ENCODE measurements around the gene KRT85.
"Not testable (repeated sequence)": the region's sequence is repeated elsewhere in the genome, so short reads cannot be mapped to it uniquely, and the experiment has no call there.

KRT85 gene

DNA sequence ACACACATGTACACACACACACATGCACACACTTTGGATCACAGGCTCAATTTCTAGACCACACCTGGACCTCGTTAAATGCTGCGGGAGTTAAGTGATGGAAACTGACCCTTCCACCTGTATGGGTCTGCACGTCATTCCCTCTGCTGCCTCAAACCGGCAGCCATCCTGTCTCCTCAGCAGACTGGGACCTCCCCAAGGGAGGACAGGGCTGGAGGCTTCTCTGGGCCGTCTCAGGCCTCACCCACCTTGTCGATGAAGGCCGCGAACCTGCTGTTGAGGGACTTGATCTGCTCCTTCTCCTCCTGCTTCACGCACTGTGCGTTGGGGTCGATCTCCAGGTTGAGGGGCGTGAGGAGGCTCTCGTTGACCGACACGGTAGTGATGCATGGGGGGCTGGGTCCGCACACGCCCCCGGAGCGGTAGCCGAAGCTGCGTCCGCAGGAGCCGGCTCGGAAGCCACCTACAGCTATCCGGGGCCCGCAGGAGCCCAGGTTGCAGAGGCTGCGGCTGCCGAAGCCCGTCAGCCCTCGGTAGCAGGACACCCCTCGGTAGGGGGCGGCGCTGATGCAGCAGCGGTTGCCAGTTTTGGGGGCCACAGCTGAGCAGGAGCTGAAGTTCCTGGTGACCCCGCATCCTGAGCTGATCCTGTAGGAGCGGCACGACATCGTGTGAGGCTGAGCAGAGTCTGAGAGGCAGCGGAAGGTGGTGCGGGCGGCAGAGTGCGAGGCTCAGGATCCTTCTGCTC is at the start of gene KRT85:
Gene KRT85 (minus strand): TSS at position 744 of the 748 bp plus-strand sequence. CDS start 76 bp downstream, at position 668.
- no peak for DNase-seq (ENCODE audit: low read depth in 2 of 2)

DNA sequence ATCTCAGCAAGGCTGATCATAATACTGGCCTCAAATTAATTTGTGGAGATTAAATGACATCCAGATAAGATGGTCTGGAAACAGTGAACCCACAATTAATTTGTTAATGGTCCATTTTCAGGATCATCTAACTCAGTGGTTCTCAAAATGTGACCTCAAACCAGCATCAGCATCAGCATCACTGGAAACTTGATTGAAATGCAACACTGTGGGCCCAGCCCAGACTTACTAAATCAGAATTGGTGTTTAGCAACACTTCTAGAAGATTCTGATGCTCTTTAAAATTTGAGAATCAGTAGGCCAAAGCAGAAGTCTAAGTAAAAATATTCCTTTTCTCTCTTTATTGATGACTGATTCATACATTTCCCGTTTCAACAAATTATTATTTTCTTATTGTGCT is 49.5 kb upstream of the KRT85 start:
- DNase-seq (ENCODE audit: low read depth in 2 of 2), result no peak

DNA sequence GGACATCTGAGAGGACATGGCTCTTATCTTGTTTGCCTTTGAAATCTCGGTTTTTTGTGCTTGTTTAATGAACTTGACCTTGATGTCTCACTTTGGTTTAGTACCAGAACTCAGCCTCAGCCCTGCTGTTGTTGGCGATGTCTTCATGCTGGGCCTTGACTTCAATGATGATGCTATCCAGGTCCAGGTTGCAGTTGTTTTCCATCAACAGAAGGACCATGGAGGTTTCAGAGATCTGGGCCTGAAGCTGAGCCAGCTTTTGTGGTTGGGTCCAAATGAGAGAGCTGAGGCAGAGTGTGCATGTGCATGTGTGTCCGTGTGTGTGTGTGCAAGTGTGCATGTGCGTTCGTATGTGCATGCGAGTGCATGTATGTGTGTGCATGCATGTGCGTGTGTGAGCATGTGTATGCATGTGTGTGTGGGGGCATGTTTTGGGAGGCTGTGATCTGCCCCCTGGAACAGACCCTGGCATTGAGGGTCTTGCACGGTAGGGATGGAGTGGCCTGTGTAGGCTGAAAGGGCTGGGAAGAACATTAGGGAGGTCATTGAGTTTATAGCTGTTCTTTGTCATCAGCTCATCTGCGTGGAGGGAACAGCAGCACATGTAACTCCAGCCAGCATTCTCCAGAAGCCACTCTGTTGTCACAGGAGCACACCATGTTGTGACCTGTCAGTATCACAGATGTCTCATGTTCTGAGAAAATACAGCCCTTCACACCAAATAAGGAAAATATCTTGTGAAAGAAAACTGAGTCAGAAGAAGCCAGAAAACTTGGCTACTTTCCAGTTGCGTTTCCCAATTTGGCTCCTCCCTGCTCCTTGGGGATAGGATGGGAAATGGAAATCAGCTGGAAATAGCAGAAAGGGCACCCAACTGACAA is 48.8 kb upstream of the KRT85 start:
- DNase-seq (ENCODE audit: low read depth in 2 of 2), result no peak

DNA sequence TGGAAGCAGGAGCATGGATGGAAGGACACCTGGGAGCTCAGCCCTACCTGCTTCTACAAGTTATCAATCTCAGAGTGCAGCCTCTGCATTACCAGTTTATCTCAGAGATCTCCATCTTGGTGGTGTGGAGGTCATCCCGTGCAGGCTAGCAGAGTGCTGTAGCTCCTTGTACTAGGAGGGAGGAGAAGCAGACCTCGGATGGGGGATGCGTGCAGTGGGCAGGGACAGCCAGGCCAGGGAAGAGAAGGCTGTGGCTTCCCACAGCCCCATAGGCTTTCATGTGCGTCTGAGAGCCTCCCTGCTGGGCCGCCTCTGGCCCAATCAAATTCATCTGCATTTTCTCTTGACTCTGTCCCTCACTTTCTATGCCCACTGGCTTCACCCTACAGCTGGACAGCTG is 47.7 kb upstream of the KRT85 start:
- no peak for DNase-seq (ENCODE audit: low read depth in 2 of 2)

DNA sequence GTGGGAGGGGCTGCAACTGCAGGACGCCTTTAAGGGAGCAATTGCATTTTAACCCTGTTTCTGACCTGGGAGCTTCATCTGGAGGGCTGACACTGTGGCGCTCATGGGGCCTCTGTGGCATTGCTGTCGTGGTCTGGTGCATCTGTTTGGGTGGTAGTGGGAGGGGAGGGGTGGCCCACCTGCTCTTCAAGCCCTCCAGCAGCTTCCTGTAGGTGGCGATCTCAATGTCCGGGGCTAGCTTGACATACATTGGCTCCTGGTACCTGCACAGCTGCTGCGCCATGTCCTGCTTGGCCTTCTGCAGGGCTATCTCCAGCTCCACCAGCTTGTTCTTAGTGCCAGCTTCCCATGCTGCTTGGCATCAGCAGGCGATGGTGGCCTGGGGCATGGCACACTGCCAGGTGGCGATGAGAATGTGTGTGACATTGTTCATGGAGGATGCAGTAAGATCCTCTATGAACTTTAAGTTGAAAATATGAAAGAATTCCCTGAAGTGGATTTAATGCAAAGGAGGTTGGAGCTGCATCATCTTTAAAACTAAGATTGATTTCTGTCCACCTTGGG is 46.6 kb upstream of the KRT85 start:
- no peak for DNase-seq (ENCODE audit: low read depth in 2 of 2)

DNA sequence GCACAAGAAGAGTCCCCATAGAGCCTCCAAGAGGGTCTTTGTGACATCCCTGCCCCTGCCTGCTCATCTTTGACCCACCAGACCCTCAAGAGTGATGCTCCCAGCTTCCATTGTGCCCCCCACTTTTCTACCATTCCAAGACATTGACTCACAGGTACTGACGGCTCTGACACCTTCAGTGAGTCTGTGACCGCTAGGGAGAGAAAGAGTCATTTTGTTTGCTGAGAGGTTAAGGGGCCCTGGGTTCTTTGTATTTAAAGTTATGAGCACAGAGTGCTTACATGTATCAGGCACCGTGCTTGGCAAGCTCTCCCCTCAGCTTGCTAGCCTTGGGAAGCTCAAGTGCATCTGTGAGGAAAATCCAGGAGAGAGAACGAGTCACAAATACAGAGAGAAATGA is 45.9 kb upstream of the KRT85 start:
- no peak for DNase-seq (ENCODE audit: low read depth in 2 of 2)

DNA sequence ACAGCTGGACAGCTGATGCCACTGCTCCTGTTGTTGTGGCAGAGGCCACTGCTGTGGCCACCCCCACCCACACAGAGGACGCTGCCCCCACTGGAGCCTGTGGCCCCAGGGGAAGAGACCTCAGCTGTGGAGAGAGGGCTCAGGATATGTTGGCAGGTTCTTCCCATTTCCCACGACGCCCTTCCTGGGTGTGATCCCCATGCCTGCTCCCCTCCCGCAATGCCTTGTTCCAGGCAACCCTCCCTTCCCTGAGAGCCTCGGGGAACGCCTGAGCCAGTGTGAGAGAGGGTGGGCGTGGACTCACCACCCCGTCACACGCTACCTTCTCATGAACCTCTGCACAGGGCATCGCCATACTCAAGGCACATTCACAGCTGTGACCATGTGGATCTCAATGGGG is 44.5 kb upstream of the KRT85 start:
- DNase-seq (ENCODE audit: low read depth in 2 of 2), result no peak

DNA sequence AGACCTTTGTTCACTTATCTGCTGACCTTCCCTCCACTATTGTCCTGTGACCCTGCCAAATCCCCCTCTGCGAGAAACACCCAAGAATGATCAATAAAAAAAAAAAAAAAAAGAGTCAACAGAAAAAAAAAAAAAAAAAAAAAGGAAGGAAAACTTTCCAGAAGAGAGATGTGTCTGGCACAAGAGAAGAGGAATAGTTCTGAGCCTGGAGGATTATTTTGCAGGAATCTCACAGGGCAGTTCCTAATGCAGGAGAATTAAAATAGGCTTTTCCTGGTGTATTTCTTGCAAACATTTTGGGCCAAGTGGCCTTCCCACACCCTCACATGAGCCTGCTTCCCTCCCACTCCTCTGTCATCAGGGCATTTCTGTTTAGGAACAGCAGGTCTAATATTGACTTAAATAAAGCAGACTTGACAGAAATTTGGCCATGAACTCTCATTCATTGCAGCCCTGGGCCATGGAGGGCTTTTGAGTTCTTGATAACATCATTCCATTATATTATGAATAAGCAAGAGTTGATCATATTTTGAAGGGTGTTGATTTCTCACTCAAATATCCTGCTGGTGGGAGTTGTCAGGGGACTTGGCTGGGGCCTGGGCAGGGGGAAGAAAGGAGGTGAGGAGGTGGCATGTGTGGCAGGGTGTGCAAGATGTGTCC is 43.4 kb upstream of the KRT85 start:
- not testable (repeated sequence) for DNase-seq (ENCODE audit: low read depth in 2 of 2)

DNA sequence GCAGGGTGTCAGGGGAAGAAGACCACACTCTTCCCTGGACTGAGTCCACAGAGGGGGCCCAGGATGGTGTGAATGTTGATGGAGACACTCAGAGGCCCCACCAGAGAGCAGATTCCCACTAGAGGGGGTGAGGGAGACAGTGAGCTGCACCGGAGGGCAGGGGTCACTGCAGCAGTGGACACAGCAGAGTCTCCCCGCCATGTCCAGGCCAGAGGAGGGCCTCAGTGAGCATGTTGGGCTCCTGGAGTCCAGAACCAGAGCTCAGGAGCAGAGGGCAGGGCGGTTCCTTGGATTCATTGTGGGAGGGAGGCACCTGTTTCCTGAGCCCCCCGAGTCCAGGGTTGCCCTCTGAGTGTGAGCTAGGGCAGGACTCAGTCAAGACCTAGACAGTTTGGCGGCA is 40.6 kb upstream of the KRT85 start:
- no peak for DNase-seq (ENCODE audit: low read depth in 2 of 2)

DNA sequence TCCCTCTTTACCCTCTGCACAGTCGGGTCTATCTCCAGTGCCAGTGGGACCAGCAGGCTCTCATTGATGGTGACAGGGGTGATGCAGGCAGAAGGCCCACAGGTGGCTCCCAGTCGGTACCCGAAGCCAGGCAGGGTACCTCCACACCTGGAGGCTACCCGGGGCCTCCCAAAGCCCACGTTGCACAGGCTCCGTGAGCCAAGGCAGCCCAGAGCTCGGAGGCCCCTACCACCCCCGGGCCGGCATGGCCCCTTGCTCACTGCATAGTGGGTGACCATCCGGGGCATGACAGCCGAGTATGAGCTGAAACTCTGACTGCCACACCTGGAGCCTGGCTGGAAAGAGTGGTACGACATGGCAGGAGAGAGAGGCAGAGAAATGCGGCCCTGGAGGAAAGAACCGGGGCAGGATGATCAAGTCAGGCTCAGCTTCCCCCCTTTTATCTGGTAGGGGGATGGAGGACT is 38.7 kb upstream of the KRT85 start, which contains the start of gene KRT82:
Gene KRT82 (minus strand): TSS at position 414 of the 464 bp plus-strand sequence. CDS start 58 bp downstream, at position 356.
- DNase-seq (ENCODE audit: low read depth in 2 of 2), result no peak

DNA sequence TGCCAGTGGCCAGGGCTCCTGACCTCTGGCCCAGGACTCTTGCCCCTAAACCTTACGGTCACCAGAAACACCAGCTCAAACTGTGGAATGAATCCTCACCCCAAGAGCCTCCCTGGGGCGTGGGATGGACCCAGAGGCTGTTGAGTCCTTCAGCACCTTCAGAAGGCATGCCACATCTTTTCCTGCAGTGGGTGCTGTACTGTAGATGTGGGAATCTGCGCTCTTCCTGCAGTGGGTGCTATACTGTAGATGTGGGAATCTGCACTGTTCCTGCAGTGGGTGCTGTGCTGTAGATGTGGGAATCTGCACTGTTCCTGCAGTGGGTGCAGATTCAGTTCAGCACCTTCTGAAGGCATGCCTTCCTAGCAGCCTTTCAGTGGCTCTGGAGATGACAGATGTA is 37.7 kb upstream of the KRT85 start:
- DNase-seq (ENCODE audit: low read depth in 2 of 2), result no peak

DNA sequence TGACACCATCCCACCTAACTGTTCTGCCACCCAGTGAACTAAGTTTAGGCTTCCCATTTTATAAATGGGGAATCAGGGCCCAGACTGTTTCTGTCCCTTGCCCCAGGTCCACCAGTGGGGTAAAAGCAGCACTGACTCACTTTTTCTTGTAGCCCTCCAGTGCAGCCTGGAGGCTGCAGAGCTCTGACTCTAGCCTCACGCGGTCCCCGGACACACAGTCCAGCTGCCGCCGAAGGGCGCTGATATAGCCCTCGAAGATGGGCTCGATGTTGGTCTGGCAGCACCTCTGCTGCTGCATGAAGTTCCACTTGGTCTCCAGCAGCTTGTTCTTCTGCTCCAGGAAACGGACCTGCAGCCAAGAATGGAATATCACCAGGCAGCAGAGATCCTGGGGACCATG is 36.3 kb upstream of the KRT85 start:
- DNase-seq (ENCODE audit: low read depth in 2 of 2), result no peak

DNA sequence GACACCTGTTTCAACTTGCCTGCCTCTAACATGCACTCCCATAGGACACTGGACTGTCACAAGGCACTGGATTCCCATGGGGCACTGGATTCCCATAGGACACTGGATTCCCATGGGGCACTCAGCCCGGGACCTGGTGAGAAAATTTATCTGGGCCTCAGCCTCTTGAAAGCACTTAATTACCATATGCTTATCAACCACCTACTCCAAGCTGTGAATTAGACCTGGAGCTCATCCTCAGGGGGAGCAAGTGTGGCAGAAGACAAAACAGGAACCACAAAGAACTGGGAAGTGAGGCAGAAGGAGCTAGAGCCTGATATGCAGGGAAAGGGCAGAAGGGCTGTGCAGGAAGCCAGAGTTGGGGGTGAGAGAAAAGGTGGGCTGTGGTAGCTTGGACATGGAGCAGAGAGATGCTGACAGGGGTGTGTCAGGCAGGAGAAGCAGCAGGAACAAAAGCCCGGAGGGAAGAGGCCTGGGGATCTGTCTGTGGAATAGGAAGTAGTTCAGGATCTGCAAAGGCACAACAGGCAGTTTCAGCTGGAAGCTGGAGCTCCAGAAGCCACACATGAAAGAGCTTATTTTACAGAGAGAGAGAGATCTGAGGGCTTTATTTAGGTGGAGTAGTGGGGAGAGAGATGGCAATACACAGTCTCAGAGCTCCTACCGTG is 35.7 kb upstream of the KRT85 start:
- DNase-seq (ENCODE audit: low read depth in 2 of 2), result no peak

DNA sequence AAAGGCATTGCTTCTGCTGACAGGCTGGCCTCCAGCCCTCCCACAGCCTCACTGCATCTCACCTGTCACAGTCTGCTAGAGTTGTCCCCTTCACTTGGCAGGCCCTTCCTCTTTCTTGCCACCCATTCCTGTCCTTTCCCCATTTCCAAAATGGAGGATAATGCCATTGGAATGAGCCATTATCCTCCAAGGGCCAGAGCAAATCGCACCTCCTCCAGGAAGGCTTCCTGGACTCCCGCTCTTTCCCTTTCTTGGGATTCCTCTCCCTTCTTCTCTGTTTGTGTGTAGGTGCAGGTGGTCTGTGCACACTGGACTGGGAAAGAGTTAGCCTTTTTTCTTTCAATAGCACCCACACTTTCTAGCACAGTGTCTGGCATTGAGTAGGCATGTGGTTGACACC is 35.1 kb upstream of the KRT85 start:
- no peak for DNase-seq (ENCODE audit: low read depth in 2 of 2)

DNA sequence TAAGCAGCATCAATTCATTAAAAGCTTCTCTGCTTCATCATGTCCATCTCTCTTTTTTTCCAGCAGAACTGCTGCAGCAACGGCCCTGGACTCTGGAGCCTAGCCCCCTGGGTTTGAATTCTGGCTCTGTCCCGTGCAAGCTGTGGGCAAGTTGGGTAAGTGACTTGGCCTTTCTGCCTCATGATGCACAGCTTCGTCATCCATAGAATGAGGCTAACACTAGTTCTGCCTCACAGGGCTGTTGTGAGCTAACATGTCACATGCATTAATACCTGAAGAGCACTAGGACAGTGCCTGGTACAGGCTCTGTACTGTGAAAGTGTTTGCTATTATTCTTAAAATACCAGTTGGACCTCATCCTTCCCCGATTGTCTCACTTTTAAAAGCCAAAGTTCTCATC is 34.6 kb upstream of the KRT85 start:
- no peak for DNase-seq (ENCODE audit: low read depth in 2 of 2)

DNA sequence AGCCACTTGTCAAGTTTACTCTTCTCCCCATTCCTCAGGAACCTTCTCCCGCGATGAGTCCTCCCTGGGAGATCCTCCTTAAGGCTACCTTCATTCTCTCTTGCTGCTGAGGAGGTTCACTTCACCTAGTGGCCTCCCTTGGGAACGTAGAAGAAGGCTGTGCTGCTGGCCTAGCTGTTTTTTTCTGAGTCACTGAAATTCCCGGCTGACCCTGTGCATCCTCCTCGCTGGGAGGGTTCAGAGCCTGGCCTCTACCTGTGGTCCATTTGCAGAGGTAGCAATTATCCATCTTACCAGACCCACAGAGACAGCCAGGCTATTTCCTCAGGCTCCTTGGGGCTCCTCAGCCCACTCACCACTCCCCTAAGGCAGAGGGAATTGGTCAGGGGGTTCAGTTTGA is 34.2 kb upstream of the KRT85 start:
- DNase-seq (ENCODE audit: low read depth in 2 of 2), result no peak

DNA sequence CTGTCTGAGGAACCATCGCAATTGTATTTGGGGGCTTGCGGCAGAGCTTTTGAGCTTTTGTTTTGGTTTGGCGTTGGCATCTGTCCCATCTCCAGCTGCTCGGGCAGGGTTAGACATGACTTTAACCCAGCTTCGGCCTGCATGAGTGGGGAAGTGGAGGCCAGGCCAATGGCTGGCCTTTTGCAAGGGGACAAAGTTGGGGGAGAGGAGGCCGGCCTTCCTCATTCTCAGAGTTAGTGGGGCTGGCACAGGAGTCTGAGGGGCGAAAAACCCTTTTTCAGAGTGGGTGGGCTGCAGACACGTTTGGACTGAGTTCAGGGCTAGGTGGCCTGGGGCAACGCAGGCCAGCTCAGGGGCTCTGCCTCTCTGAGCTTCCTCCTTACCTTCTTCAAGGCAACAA is 33.6 kb upstream of the KRT85 start:
- DNase-seq (ENCODE audit: low read depth in 2 of 2), result no peak

DNA sequence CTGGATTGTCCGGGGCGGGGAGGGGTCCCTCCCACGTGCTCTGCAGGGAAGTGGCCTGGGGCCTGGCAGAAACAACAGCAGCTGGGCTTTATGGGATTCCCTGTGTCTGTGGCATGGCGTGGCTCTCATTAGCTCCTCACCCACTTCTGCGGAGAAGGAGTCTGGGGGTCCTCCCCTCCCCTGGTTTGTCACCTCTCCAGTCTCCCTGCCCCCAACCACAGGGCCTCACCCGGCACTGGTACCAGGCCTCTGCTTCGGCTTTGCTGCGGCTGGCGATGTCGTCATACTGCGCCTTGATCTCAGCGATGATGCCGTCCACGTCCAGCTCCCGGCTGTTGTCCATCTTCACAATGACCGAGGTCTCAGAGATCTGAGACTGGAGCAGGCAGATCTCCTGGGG is 32.5 kb upstream of the KRT85 start:
- no peak for DNase-seq (ENCODE audit: low read depth in 2 of 2)

DNA sequence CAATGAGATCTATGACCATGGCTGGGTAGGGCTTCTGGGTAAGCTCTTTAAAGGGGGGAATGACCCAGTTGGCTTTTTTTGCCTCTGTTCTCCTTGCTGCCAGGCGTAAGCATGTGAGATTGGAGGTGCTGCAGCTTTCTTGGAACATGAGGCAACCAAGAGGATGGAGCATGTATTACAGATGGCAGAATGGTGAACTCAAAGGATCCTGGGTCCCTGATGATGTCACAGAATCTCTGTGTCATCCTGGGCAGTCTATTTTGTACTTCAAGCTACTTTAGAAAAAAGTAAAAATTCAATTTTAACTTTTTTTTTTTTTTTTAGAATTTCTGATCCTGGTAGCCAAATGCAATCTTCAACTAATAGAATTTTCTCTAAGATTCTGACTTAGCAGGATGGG is 30.9 kb upstream of the KRT85 start:
- DNase-seq (ENCODE audit: low read depth in 2 of 2), result no peak

DNA sequence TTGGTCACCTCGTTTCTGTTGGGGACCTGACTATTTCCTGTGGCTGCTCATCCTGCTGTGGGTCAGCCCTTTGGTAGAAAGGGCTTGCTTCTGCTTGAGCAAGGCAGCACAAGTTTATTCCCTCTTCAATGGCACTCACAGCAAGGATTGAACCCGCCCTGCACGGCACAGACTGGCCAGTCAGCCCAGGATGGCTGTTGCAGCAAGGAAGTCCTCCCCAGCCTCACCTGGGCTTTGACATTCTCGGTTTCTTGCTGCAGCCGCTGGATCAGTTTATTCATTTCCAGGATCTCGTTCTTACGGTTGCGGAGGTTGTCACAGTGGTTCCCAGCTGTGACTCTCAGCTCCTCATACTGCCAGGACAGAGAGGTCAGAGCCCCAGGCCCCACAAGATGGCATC is 29.4 kb upstream of the KRT85 start:
- no peak for DNase-seq (ENCODE audit: low read depth in 2 of 2)

DNA sequence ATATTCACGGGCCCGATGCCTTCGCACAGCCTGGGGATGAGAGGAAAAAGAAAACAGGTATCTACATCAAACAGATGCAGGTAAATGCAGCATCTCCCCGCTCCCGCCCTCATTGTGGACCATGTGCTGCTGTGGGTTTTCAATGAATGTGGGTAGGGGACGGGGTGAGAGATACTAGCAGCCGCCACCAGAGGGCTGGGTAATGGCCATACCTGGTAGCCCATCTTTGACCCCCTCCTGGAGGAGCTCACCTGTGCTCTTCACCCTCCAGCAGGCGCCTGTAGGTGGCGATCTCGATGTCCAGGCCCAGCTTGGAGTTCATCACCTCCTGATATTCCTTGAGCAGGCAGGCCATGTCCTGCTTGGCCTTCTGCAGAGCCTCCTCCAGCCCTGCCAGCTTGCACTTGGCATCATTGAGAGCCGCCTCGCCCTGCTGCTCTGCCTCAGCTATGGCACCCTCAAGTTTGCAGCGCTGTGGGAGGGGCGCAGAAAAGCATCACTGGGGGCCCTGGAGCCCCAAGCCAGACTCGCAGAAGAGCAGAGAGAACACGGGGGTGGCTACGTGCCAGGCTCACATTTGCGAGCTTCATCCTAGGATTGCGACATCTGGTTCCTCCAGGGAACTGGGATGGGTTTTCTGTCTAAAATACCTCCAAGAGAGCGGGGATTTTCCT is 28.6 kb upstream of the KRT85 start:
- DNase-seq (ENCODE audit: low read depth in 2 of 2), result peak in 1 of 2 donors; percentile 7
